Measurements from ENCODE around the gene SAMD4A. TPM values are rescaled to one million over a fixed set of nuclear protein-coding genes. Genes with fewer than 3 reads are reported as not detected.

SAMD4A gene
- total RNA-seq, 1 donor from 2014 or later, result 66.0 TPM

- H3K27ac ChIP-seq, result peak overlapping the region; percentile 41 to 72
- intact Hi-C loops (cut with DNase I), result loop anchor here (2.0 kb wide), 1 partner anchor 35 kb away; no protein-coding TSS in a partner anchor
- H3K4me1 ChIP-seq, result peaks cover 2 to 43% of the 10 kb centered on the region in 2 donors
Observed at GRCh38 chr14:54735424-54735823, 168.5 kb downstream of the SAMD4A start.

GRCh38 chr14:54737132-54737711 is 170.3 kb downstream of the SAMD4A start:
- intact Hi-C loops (cut with DNase I), result no loop called here
- peaks cover 2 to 33% of the 10 kb centered on the region in 2 donors for H3K4me1 ChIP-seq
- TF ChIP-seq CTCF (IDR thresholded peaks at IDR 0.05), result no peak
- H3K36me3 ChIP-seq, result peaks cover 0 to 6% of the 10 kb centered on the region in 2 donors
- no peak for DNase-seq (ENCODE audit: low spot score in 2 of 2)
- H3K9me3 ChIP-seq, result no peaks in the 10 kb centered on the region
- H3K27ac ChIP-seq, result peak overlapping the region; percentile 41 to 72
- H3K27me3 ChIP-seq, result no peaks in the 10 kb centered on the region
- H3K4me3 ChIP-seq, result no peak overlapping the region

More at GRCh38 chr14:54735424-54735823, 168.5 kb downstream of the SAMD4A start:
- DNase-seq (ENCODE audit: low spot score in 2 of 2), result peak in 1 of 2 donors; percentile 73
- Histone ChIP-seq H3K36me3 (no peaks in the 10 kb centered on the region), H3K9me3 (no peaks in the 10 kb centered on the region), H3K27me3 (no peaks in the 10 kb centered on the region), H3K4me3 (no peak overlapping the region)
- no peak for TF ChIP-seq CTCF (IDR thresholded peaks at IDR 0.05)

GRCh38 chr14:54738009-54738408 is 171.1 kb downstream of the SAMD4A start:
- H3K9me3 ChIP-seq, result no peaks in the 10 kb centered on the region
- peaks cover 0 to 6% of the 10 kb centered on the region in 2 donors for H3K36me3 ChIP-seq
- DNase-seq (ENCODE audit: low spot score in 2 of 2), result no peak
- intact Hi-C loops (cut with DNase I), result no loop called here
- peaks cover 2 to 33% of the 10 kb centered on the region in 2 donors for H3K4me1 ChIP-seq
- H3K27me3 ChIP-seq, result no peaks in the 10 kb centered on the region
- no peak overlapping the region for H3K4me3 ChIP-seq
- TF ChIP-seq CTCF (IDR thresholded peaks at IDR 0.05), result no peak
- H3K27ac ChIP-seq, result peak overlapping the region; percentile 41 to 56

GRCh38 chr14:54739514-54739913 is 172.6 kb downstream of the SAMD4A start:
- Histone ChIP-seq H3K27me3 (no peaks in the 10 kb centered on the region), H3K4me1 (peaks cover 2 to 33% of the 10 kb centered on the region in 2 donors), H3K27ac (no peak overlapping the region), H3K9me3 (no peaks in the 10 kb centered on the region), H3K4me3 (no peak overlapping the region), H3K36me3 (peaks cover 0 to 6% of the 10 kb centered on the region in 2 donors)
- no peak for TF ChIP-seq CTCF (IDR thresholded peaks at IDR 0.05)
- DNase-seq (ENCODE audit: low spot score in 2 of 2), result no peak
- intact Hi-C loops (cut with DNase I), result no loop called here

- no peak for DNase-seq (ENCODE audit: low spot score in 2 of 2)
- no peak overlapping the region for H3K27ac ChIP-seq
Observed at GRCh38 chr14:54742492-54743350, 175.8 kb downstream of the SAMD4A start.

More at GRCh38 chr14:54742492-54743350, 175.8 kb downstream of the SAMD4A start:
- peaks cover 0 to 6% of the 10 kb centered on the region in 2 donors for H3K36me3 ChIP-seq
- no peak overlapping the region for H3K4me3 ChIP-seq
- H3K4me1 ChIP-seq, result peaks cover 2 to 20% of the 10 kb centered on the region in 2 donors
- no peak for TF ChIP-seq CTCF (IDR thresholded peaks at IDR 0.05)
- H3K27me3 ChIP-seq, result no peaks in the 10 kb centered on the region
- intact Hi-C loops (cut with DNase I), result no loop called here
- H3K9me3 ChIP-seq, result no peaks in the 10 kb centered on the region
